Measurements from ENCODE around the gene HYAL4.
"Not testable (repeated sequence)": the region's sequence is repeated elsewhere in the genome, so short reads cannot be mapped to it uniquely, and the experiment has no call there.

The HYAL4 gene

DNA sequence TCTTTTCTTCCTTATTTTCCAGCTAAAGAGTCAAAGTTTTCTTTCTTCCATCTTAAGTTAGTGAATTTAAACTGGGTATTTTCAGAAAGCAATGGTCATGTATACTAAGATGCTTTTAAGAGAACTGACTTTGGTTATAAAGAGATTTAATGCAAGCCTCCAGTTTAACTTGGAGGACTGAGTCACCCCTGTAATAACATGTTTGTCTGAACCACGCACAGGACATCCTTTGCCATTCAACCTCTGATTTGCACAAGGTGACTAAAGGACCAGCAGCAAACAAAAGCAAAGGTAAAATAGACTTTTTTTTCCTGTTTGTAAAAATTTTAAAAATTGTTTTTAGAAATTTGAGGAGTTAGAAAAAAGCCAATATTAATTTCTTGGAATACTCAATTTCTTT is 2.9 kb downstream of the HYAL4 start:
- DNase-seq: no peak

DNA sequence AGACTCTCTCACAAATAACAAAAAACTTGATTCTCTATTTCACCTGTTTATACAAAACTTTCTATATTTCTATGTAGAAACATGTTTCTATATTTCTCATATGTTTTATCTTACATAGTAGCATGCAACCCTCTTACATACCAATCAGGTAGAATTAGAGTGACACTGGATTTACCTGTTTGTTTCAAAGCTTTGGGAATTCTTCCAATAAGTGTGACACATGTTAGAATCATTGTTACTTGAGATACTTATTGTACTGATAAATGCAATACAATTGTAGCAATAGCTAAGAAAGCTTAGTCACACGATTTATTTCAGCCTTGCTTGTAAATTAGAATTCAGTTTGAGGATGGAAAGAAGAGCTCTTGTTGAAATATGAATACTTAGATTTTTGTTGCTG is 4.9 kb downstream of the HYAL4 start:
- no peak for DNase-seq

DNA sequence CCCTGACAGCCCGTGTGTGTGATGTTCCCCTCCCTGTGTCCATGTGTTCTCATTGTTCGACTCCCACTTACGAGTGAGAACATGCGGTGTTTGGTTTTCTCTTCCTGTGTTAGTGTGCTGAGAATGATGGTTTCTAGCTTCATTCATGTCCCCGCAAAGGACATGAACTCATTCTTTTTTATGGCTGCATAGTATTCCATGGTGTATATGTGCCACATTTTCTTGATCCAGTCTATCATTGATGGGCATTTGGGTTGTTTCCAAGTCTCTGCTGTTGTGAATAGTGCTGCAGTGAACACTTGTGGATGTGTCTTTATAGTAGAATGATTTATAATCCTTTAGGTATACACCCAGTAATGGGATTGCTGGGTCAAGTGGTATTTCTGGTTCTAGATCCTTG is 6.4 kb downstream of the HYAL4 start:
- DNase-seq: not testable (repeated sequence)

DNA sequence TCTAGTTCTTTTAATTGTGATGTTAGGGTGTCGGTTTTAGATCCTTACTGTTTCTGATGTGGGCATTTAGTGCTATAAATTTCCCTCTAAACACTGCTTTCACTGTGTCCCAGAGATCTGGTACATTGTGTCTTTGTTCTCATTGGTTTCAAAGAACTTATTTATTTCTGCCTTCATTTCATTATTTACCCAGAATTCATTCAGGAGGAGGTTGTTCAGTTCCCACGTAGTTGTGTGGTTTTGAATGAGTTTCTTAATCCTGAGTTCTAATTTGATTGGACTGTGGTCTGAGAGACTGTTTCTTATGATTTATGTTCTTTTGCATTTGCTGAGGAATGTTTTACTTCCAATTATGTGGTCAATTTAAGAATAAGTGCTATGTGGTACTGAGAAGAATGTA is 9.3 kb downstream of the HYAL4 start:
- not testable (repeated sequence) for DNase-seq

DNA sequence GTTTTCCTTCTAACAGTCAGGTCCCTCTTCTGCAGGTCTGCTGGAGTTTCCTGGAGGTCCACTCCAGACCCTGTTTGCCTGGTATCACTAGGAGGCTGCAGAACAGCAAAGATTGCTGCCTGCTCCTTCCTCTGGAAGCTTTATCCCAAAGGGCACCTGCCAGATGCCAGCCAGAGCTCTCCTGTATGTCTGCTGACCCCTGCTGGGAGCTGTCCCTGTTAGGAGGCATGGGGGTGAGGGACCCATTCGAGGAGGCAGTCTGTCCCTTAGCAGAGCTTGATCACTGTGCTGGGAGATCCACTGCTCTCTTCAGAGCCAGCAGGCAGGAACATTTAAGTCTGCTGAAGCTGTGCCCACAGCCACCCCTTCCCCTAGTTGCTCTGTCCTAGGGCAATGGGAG is 11.5 kb downstream of the HYAL4 start:
- not testable (repeated sequence) for DNase-seq

DNA sequence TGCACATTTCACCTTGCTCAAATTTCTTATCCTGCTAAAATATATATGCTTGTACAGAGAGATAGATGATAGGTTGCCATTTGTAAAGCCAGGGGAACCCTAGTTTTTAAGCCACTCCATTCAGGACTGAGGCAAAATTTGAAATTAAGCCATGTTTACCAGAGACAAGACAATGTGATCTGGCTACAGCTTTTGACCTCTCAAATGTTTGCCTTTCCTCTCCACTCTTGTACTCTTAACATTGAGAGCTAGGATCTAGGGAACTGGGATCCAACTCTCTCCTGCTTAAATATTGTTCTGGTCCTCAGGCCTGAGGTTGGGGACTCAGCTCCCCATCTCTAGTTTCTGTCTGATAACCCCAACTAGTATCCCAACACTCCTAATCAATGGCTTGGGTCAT is 15.9 kb downstream of the HYAL4 start:
- DNase-seq: no peak

DNA sequence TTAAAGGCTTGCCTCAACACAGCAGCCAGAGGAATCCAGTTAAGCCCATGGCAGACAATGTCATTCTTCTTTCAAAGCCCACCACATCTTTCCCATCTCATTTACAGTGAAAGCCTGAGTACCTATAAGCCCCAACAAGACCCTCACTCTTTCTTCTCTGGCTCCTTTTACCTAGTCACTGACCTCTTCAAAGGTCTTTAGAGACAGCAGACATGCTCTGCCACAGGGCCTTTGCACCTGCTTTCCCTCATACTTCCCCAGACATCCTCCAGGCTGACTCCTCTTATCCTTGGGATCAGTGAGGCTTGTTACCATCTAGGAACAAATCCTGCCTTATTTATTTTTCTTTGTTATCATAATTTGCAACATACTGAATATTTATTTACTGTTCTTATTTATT is 17.8 kb downstream of the HYAL4 start:
- no peak for DNase-seq

DNA sequence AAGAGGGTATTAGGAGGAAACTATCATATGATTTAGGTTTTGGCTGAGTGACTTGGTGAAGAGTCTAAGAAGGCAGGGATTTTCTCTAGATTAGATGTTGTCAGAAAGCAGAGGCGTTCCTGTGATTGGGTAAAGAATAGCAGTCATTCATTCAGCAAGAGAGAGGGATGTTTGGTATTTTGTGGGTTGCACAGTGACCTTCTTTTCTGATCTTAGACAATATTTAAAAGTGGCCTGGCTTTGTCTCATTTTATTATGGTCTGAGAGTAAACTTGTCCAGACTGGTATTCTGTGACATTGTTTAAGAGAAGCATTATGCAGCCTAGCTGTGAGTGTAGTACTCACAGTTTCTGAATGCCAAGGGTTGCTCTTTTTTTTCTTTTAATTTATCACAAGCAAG is 18.5 kb downstream of the HYAL4 start:
- DNase-seq: no peak

DNA sequence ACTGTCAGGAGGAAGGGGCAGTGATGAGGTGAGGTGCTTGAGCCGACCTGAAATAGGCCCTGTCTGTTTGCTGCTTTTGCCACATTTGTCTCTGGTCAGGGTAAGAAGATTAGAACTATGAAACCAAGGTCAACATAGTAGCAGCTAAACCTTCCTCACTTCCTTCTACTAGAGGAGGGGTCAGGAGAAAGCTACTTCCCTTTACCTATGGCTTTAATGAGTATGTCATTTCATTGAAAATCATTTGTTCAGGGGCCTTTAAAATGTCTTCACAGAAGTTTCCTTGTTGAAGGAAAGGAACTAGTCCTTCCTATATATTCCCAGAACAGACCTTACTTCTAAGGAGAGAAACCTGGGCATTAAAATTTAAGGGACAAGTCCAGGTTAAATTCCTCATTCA is 19.0 kb downstream of the HYAL4 start:
- no peak for DNase-seq

DNA sequence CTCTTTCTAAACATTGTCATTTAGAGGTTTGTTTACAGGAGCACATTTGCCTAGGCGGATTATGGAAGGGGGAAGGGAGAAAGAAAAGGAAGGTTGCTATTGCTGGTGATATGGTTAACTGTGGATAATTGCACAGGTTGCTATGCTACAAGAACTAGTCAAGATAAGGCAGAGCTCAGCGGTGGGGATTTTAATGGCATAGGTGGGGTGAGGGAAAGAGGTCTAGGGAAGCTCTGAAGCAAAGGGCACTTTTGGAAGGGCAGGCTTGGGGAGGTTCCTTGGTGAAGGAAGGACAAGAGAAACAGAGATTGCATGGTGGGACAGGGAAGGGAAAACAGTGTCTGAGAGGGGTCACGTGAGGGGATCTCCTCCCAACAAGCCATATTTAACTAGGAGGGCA is 19.5 kb downstream of the HYAL4 start:
- DNase-seq: no peak

DNA sequence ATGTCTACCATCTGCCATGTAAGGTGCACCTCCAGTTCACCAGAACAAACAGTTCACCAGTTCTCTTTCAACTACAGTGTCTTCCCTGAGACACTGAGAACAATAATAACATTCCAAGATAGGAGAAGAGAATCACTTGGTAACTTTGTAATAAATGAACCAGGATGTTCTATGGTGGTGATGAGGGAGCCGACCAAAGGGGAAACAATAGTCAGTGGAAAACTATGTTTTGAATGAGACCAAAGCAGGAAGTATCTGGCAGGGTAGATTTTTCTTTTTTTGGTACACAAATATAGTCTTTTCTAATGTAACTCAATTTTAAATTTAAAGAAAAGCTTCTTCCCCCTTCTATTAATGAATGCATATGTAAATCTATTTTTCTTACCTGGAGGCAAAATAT is 20.0 kb downstream of the HYAL4 start:
- DNase-seq: no peak

DNA sequence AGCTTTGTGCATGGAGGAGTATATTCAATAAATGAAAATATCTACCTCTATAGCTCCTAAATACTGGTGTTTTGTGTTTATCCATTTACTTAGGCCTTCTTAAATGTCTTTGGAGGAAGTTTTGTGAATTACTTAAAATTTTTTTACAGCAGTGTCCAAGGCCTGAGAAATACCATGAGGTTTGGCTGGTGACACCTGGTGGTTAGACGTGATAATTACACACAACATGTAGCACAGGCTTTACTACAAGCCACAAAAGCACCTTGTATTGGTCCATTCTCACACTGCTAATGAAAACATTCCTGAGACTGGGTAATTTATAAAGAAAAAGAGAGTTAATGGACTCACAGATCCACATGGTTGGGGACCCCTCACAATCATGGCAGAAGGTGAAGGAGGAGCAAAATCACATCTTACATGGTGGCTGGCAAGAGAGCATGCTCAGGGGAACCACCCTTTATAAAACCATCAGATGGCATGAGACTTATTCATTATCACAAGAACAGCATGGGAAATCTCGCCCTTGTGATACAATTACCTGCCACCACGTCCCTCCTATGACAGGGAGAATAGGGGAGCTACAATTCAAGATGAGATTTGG is 20.6 kb downstream of the HYAL4 start:
- DNase-seq: peak; percentile 25

DNA sequence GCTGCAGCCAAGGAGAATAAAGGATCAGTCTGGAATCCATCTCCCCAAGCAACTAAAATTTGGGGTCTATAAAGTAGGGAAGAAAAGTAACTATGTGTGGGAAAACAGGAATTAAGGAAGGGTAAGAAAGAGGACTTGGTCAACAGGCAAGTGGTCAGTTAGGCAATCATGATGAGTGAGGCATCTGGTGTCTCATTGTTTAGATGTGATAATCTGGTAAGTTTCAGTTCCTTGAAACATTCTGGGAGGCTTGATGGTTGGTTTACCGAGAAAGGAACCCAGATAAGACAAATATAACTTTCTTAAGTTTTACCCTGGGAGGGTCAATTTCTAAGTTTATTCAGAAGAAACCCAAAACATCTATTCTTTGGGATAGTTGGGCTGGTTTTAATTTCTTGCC is 22.3 kb downstream of the HYAL4 start:
- DNase-seq: no peak

DNA sequence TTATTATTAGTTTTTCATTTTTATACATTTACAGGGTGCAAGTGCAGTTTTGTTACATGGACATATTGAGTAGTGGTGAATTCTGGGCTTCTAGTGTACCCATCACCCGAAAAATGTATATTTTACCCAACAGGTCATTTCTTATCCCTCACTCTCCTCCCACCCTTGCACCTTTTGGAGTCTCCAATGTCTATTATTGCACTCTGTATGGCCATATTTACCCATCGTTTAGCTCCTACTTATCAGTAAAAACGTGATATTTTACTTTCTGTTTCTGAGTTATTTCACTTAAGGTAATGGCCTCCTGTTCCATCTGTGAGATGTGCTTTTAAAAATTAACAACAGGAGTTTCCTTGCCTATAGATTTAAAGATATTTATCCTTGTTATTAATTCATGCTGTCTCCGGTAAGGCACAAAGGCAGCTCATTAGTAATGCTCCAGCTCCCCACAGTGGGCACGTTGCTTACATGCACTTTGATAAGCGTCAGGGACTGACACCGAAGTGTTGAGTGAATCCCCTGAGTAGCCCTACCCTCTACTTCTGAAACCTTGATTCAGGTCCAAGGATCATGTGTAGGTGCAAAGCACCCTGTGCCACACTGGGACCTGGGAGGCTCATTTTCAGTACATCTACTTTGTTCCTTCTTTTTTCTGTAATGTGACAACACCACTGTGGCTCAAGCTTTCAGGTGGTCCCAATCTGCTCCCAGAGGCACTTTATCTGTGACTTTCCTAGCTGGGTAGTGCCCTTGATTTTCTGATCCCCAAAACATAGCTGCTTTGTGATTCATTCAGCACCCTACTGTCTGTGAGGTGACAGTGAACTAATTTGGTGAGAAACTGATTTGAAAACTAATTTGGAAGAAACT is 27.3 kb downstream of the HYAL4 start:
- no peak for DNase-seq

DNA sequence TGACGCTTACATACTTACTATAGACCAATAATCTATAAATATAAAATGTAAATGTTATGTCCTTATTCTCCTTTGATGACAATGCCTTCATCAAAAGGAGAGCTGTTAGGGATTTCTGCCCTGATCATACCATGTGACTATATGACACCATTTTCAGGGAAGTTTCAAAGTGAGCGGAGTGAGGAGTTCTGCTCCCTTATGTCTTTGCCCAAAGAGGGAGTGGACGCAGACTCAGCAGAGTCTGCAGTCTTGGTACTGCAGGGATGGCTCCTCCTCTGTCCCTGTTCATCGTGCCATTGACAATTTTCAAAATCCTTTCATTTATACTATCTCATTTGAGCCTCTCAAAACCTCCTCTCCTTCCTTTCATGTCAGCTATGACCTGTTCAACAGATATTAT is 27.9 kb downstream of the HYAL4 start:
- DNase-seq: no peak

DNA sequence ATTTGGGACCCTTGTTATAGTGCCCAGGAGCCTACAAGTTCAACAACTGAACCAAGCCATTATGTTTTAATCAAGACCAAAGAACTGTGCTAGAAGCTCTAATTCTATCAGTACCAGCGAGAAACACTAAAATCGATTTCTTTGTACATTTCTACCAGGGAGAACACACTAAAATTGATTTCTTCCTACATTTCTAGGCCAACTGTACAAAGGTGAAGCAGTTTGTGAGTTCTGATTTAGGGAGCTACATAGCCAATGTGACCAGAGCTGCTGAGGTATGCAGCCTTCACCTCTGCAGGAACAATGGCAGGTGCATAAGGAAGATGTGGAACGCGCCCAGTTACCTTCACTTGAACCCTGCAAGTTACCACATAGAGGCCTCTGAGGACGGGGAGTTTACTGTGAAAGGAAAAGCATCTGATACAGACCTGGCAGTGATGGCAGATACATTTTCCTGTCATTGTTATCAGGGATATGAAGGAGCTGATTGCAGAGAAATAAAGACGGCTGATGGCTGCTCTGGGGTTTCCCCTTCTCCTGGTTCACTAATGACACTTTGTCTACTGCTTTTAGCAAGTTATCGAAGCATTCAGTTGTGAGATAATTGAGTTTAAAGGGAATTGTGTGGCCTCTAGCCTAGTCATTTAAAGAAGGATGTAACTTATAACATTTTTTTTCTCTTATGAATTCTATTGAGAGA is 31.7 kb downstream of the HYAL4 start:
- no peak for DNase-seq

DNA sequence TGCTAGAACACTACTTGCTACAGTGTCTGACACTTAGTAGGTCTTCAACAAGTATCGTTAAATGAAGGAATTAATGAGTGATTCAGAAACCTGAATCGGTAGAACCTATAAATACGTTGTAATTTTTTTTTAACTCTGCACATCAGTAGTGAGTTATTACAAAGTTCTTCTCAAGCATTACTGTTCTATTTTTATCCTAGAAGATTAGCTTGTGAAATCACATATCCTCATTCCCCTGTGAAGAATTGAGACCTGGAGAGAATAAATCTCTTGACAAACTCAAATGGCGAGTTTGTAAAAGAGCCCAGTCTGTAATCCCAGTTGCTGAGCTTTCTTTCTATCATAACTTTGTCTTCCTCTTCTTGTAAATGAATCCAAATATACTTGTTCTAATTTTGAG is 34.7 kb downstream of the HYAL4 start:
- no peak for DNase-seq

DNA sequence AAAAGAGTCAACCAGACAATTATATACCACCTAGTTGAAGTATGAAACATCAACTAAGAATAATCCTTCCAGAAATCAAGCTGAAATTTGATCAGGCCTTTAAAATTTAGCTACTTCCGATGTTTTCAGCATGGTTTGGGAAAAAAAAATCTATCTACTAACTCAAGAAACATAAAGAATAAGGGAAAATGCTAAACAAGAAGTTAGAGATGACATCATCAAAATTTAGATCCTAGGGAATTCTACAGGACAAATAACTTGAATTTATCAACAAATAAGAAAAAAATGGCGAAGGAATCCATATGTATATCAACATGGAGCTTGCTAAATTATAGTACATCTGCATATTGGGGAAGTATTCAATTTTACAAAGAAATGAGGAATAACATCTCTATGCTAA is 36.3 kb downstream of the HYAL4 start:
- no peak for DNase-seq

DNA sequence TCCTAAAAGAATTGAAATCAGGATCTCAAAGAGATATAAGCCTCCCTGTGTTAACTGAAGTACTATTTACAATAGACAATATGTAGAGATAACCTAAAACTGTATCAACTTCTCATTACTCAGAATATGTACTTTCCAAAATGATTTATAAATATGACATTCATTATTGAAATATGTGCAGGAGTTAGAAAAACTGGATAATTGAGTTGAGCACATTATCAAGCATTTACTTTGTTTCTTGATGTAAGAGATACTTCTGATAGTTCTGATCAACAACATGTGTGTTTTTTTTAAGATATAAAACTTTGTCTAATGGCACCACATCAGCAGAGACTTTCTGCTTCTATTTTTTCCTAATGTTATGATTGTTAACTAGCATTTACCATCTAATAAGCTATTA is 38.2 kb downstream of the HYAL4 start:
- DNase-seq: no peak

DNA sequence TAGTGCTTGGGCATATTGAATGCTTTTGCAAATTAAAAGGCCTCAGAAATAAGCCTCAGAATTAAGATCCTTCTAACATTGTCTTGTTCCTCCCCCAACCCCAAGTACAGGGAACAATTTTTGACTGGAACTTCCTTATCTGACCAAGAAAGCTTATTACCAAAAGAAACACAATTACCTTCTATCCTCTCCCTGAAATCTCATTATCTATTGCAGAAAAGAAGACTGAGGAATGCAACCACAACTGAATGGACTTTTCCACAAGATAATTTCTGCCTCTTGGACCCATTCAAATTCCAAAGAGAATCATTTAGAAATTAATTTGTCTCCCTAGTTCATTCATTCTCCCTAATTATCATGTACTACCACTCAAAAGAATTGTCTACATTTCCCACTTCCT is 43.2 kb downstream of the HYAL4 start:
- DNase-seq: no peak

DNA sequence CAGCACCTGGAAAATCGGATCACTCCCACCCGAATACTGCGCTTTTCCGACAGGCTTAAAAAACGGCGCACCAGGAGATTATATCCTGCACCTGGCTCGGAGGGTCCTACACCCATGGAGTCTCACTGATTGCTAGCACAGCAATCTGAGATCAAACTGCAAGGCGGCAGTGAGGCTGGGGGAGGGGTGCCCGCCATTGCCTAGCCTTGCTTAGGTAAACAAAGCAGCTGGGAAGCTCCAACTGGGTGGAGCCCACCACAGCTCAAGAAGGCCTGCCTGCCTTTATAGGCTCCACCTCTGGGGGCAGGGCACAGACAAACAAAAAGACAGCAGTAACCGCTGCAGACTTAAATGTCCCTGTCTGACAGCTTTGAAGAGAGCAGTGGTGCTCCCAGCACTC is 49.8 kb downstream of the HYAL4 start:
- not testable (repeated sequence) for DNase-seq

DNA sequence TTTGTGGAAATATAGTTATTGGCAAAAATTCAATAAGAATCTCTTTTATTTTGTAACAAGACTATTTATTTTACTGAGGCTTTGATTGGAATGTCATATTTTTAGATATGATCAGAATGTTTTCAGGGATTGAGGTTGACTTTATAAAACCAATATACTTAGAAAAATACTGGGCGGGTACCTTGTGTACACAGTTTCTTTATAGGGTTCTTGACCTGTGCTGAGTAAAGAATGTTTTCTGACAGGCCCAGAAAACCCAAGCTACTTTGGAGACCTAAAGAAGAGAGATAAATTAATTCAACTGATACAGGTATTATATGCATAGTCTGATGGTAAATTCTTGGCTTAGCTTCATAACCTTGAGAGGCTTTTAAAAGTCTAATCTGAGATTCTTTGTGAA is 56.1 kb downstream of the HYAL4 start:
- no peak for DNase-seq

DNA sequence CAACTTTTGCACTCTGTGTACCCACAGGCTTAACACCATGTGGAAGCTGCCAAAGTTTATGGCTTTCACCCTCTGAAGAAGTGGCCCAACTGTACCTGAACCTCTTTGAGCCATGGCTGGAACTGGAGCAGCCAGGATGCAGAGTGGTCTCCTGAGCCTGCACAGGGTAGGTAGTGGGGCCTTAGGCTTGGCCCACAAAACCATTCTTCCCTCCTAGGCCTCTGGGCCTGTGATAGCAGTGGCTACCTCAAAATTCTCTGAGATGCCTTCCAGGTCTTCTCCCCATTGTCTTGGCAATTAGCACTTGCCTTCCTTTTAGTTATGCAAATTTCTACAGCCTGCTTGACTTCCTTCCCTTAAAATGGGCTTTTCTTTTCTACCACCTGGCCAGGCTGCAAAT is 60.7 kb downstream of the HYAL4 start:
- DNase-seq: no peak

DNA sequence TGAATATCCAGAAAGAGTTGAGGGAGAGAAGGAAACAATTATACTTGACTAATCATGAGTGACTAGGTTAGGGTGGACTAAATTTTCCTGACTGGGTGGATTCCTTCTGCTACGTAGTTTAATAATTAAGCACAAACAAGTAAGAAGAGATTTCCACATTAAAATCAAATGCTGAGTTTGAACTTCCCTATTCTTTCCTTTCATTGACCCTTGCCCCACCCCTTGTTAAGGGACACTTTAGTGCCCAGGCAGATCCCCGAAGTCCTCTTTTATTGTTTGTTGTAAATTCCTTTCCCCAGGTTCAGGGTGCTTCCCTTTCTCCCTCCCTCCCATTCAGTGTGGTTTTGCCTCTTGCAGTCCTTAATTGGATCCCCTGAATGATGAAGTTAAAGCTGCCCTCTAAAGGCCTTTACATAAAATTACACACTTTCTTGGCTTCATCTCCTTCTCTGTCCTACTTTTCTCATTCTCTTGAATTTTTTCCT is 71.3 kb downstream of the HYAL4 start:
- DNase-seq: peak; percentile 2

Measured in NCI-H446 treated with DMSO at 0.1 percent for 48 hours (cell line).